Stimulated activated CD8-positive, alpha-beta memory T cell treated with anti-CD3 and anti-CD28 coated beads, Interleukin-12 subunit alpha, Interleukin-12 subunit beta, amount 100 ng/mL, for 1 hour (primary cell): ENCODE data around the gene MSANTD2.

Experiments
- DNase-seq: peaks from one replicate; pipeline ENCODE4 v3.0.0-alpha.2; 2020; ENCODE audit warnings: low read depth

Gene MSANTD2

DNA sequence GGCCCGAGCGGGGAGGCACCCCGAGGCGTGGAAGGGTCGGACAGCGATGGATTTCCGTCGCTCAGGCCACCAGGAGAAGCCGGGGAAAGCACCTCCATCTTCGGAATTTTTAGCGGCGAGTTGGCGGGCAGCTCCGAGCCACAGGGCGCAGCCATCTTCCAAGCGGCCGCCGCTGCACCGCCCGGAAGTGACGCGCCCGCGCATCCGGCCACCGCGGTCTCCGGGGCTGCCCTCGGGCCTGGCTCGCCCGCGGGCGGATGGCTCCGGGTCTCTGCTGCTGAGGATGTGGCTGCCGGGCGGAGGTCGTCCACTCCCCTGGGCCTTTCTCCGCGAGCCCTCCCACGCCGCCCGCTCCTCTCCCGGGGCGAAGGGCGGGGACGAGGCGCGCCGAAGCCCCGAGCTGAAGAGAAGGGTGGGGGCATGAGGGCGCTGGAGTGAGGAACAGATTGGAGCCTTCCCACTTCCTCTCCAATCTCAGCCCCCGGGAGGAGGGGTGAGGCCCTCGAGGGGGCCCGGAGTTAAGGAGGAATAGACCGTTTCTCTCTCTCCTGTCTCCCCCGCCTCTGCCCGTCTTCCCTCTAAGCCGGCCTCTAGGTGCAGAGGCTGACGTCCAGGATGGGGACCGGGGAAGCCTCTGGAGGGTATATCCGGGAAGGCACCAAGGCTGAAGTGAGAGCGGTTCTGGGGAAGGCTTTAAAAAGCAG is at the start of gene MSANTD2:
TSS of gene MSANTD2 (minus strand) at position 181 of the 704 bp plus-strand sequence. CDS start at position 155, 26 bp downstream.
- DNase-seq: peak; percentile 60

GRCh38 chr11:124846070-124846673 is 46.0 kb upstream of the MSANTD2 start:
- DNase-seq: no peak

- no peak for DNase-seq
Observed at GRCh38 chr11:124844664-124845079, 44.5 kb upstream of the MSANTD2 start.

- no peak for DNase-seq
Observed at GRCh38 chr11:124843616-124843910, 43.4 kb upstream of the MSANTD2 start.

DNA sequence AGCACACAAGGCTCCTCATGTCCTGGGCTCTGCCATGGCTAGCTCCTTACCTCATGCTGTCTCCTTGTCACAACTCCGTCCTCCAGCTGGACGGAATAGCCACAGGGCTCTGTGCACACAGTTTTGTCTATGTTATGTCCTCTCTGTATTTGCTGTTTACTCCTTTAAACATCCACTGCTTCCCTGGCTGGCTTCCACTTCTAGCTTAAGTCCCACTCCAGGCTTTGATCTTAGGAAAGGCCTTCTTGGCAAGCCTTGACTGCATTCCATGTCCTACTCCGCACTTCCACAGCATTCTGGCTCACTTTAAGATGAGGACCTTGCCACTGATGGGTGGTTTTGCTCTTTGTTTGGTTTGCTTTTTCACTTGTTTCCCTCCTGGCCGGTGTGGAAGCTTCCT is 42.1 kb upstream of the MSANTD2 start:
- DNase-seq: no peak

DNA sequence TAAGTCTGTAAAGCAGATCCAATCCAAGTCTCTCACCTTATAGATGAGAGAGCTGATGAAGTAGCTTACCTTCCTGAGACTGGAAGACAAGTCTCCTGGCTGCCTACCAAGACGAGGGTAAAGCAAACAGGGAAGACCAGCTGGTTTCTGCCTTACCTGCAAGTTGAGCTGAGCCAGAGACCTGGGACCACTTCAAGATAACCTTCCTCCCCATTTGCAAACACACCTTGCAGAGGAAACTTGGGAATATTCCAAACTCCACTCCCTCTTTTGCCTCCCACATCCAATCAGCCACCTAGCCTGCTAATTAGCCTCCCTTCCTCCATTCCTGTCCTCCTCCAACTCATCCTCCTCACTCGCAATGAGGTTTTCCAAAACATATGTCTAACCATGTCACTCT is 41.6 kb upstream of the MSANTD2 start:
- DNase-seq: no peak

GRCh38 chr11:124841201-124841600 is 41.0 kb upstream of the MSANTD2 start:
- no peak for DNase-seq

- DNase-seq: no peak
Observed at GRCh38 chr11:124840666-124841065, 40.5 kb upstream of the MSANTD2 start.

DNA sequence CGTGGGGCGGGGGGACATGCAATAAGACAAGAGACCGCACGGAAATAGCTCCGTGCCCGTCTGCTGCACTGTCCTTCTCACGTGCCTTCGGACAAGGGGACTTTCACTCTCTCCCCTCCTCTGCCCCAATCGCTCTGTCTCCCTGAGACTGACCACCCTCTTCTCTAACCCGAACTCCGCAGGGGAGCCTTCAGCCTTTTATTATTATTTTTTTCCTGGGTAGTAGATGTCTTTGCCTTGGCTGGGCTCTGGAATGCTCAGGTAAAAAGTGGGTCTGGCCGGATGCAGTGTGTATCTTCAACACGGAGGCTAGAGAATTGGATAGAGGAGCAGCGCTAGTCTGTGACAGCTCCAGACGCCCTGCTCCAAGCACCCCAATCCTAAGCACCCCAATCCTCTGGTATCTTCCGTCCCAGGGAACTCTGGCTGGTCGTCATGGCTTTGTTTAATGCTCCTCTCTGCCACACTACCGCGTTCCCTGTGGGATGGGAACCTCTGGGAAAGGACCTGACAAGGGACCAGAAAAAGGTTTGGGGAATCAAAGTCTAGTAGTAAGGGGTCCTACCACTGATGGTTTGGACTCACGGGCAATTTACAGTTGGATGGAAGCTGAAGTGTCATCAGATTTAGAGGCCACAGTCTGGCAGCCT is 39.9 kb upstream of the MSANTD2 start:
- no peak for DNase-seq

DNA sequence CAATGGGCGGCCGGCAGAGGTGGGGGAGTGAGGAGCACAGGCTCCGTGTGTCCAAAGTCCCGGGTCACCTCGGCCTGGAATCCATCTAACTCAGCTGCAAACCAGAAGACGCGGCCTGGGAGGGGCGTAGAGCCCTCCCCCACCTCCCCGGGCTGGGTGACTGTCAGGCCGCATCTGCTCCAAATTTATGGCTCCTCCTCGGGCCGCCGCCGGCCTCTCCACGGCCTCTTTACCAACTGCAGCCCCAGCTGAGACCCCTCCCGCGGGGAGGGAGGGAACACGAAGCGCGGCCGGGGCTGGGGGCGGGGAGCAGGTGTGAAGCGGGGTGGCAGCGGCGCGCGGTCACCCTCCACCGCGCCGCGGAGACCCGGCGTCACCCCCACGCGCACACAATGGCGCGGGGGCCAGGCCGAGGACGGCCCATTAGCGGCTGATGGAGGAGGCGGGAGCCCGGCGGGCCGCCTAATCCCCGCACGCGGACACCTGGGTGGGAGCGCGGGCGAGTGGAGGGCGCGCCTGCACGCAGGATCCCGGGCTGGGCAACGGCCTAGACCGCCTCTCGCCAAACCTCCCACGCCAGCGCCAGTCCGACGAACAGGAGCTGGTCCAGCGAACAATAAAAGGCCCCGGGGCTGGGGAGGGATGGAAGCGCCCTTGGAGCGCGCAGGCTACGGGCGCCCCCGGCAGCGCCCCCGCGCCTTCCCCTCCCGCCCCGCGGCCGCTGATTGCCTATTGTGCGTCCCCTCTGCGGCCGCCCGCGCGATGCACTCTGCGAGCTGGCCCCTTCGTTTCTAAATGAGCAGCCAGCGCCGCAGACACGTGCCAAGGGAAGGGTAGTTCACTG is 39.1 kb upstream of the MSANTD2 start:
- no peak for DNase-seq

DNA sequence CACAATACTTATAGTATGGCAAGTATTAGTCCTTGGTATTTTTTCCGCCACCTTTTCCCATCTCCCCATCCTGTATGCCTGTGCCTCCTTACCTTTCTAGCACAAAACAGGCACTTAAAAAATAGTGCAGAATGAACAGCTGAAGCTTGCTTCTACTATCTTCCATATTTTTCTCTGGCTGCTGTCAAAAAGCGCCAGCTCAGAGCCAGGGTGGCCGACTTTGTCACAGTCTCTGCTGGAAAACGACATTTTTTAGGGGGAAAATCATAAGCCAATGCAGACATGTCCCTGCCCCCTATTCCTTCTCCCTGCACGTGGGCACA is 38.6 kb upstream of the MSANTD2 start:
- DNase-seq: no peak

DNA sequence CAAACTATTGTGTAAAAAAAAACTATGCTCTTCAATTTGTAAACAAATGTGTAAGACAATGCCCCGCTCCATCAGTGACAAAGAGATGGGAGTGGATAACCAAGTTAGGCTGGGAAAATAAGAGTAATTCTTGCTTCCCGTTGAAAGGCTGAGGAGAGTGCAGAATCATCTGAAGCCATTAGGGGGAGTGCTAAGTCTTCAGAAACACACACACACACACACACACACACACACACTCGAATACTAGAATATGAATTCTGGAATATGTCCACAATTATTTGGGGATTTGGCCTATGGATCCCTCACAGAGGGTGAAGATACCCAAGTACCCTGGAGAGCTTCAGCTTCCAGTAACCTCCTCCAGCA is 37.3 kb upstream of the MSANTD2 start:
- no peak for DNase-seq

GRCh38 chr11:124835918-124836317 is 35.7 kb upstream of the MSANTD2 start:
- no peak for DNase-seq

DNA sequence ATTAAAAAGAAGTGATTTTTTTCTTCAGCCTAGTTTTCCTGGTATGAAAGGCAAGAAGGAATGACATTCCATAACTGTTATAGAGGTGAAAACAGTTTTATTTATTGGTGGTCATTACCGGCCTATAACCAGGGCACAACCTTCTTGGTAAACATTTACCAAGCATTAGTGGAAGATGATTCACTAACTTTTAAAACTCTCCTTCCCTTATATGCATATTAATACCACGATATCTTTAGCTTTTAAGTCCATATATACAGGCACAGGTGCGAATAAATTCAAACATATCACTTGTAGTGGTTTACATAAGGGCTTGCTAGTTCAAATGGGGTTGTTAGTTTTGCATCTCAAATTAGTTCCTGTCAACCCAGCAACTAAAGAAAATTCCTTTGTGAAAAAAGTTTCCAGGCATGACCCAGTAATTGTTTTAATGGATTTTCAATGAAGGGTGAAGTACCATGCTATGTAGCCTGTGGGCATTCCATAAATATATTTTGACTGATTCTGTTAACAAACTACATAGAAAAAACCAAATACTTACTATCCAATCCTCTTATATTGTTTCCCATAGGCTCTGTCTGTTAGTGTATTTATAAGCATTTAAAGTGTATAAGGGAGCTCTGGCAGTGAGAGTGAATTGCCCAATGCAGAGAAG is 34.4 kb upstream of the MSANTD2 start:
- no peak for DNase-seq

- DNase-seq: no peak
Observed at GRCh38 chr11:124832571-124832970, 32.4 kb upstream of the MSANTD2 start.

DNA sequence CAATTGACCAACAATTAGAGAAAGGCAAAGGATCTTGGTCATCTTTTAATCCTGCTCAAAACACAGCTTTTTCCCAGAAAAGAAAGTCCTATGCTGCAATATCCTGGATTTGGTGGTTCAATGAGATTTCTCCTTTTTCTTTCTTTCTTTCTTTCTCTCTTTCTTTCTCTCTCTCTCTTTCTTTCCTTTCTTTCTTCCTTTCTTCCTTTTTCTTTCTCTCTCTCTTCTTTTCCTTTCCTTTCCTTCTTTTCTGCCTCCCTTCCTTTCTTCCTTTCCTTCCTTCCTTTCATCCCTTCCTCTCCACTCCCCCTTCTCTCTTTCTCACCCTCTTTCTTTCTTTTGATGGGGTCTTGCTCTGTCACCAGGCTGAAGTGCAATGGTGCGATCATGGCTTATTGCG is 31.7 kb upstream of the MSANTD2 start:
- no peak for DNase-seq

GRCh38 chr11:124830749-124831148 is 30.5 kb upstream of the MSANTD2 start:
- DNase-seq: no peak

- DNase-seq: no peak
Observed at GRCh38 chr11:124829986-124830385, 29.8 kb upstream of the MSANTD2 start.

DNA sequence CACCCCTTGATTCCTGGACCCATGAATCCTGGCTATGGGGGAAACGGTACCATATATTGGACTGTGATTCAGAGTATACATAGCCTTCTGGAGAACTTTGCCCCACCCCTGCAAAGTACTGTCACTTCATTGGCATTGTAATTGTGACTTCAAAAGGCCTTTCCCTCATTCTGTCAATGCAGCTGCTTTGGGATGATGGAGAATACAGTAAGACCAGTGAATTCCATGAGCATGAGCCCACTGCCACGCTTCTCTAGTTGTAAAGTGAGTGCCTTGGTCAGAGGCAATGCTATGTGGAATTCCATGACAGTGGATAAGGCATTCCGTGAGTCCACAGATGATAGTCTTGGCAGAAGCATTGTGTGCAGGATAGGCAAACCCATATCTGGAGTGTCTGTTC is 25.7 kb upstream of the MSANTD2 start:
- no peak for DNase-seq

GRCh38 chr11:124823512-124824376 is 23.5 kb upstream of the MSANTD2 start:
- DNase-seq: no peak

GRCh38 chr11:124821995-124822730 is 22.0 kb upstream of the MSANTD2 start:
- no peak for DNase-seq
